H1 (cell line): Measurements from ENCODE around the gene CYP27B1. TPM values are rescaled to one million over a fixed set of nuclear protein-coding genes. Genes with fewer than 3 reads are reported as not detected.
A peak's percentile ranks its signal among the peaks of the same experiment; 100 is the strongest.

Source experiments
- CTCF ChIA-PET: fragments of 300-600 bp; sonication (Branson Sonifier 250); formaldehyde crosslinking; loops from one replicate; lab custom pipeline; 2021; ENCODE audit not compliant: partially characterized antibody; lab: Charles Lee
- POLR2A ChIA-PET: fragments of 300-600 bp; sonication (Branson Sonifier 250); formaldehyde crosslinking; loops from one replicate; lab custom pipeline; 2021; ENCODE audit warnings: inconsistent platforms; ENCODE audit not compliant: partially characterized antibody; lab: Charles Lee
- DNase-seq, 2 experiments: peaks; one replicate each; pipeline versions ENCODE4 v3.0.0 to v3.0.0-alpha.2; 2010 to 2022; ENCODE audit warnings: low spot score in 2 of 2, low read depth in 1 of 2, mixed read lengths in 1 of 2
- FAIRE-seq: peaks from 2 replicates; lab custom pipeline; 2011; peaks lifted over from hg19 to GRCh38; lab: Jason Lieb, UNC
- H2AFZ ChIP-seq: 2 replicates; pipeline ENCODE4 v1.8.1; 2012; ENCODE audit warnings: low read length, inconsistent platforms
- H2AK5ac ChIP-seq: 2 replicates; pipeline ENCODE4 v1.6.1; 2013; ENCODE audit warnings: low read depth, low read length
- H2BK120ac ChIP-seq: replicated peaks from 2 replicates; pipeline ENCODE3; 2013; ENCODE audit warnings: low read depth, low read length, inconsistent platforms
- H2BK12ac ChIP-seq: 2 replicates; pipeline ENCODE4 v1.6.1; 2013; ENCODE audit warnings: low read depth, low read length
- H2BK15ac ChIP-seq: 2 replicates; pipeline ENCODE4 v1.6.1; 2013; ENCODE audit warnings: low read length
- H2BK20ac ChIP-seq: 2 replicates; pipeline ENCODE4 v1.6.1; 2013; ENCODE audit warnings: low read length
- H2BK5ac ChIP-seq: 2 replicates; pipeline ENCODE4 v1.6.1; 2013; ENCODE audit warnings: low read depth, low read length
- H3K14ac ChIP-seq: 2 replicates; pipeline ENCODE4 v1.6.1; 2013; ENCODE audit warnings: inconsistent platforms; ENCODE audit not compliant: insufficient read length
- H3K18ac ChIP-seq: 2 replicates; pipeline ENCODE4 v1.6.1; 2013; ENCODE audit warnings: low read length; ENCODE audit errors: extremely low read depth
- H3K23ac ChIP-seq: 2 replicates; pipeline ENCODE4 v1.6.1; 2013; ENCODE audit warnings: inconsistent platforms; ENCODE audit not compliant: insufficient read length
- H3K23me2 ChIP-seq: 2 replicates; pipeline ENCODE4 v1.6.1; 2013; ENCODE audit warnings: low read depth, low read length
- H3K27ac ChIP-seq: 2 replicates; pipeline ENCODE4 v1.6.1; 2011; ENCODE audit warnings: low read depth, low read length, inconsistent platforms
- H3K27me3 ChIP-seq, 4 experiments: replicated peaks in 1 of 4; 1 replicate in 1 of 4; 2 replicates in 3 of 4; pipeline versions ENCODE4 v1.6.1 to v1.8.1; 2011 to 2013; ENCODE audit warnings: low read length in 3 of 4, mild to moderate bottlenecking in 3 of 4, inconsistent platforms in 2 of 4, mixed read lengths in 2 of 4, moderate library complexity in 1 of 4; ENCODE audit not compliant: control insufficient read depth in 3 of 4, insufficient read depth in 3 of 4; ENCODE audit errors: extremely low read depth in 1 of 4
- H3K36me3 ChIP-seq, 4 experiments: 2 replicates each; pipeline versions ENCODE4 v1.6.1 to v1.8.1; 2011 to 2013; ENCODE audit warnings: mild to moderate bottlenecking in 4 of 4, low read length in 3 of 4, moderate library complexity in 2 of 4, control low read depth in 1 of 4, inconsistent platforms in 1 of 4; ENCODE audit not compliant: insufficient read depth in 4 of 4, control insufficient read depth in 2 of 4
- H3K4ac ChIP-seq: replicated peaks from 2 replicates; pipeline ENCODE3; 2013; ENCODE audit warnings: low read length, low read depth, mixed read lengths, inconsistent platforms; ENCODE audit not compliant: insufficient read length
- H3K4me1 ChIP-seq, 4 experiments: replicated peaks in 1 of 4; 1 replicate in 1 of 4; 2 replicates in 3 of 4; pipeline versions ENCODE4 v1.6.1 to v1.8.1; 2011 to 2013; ENCODE audit warnings: low read length in 3 of 4, inconsistent platforms in 2 of 4, mixed read lengths in 1 of 4; ENCODE audit not compliant: insufficient read depth in 4 of 4, control insufficient read depth in 3 of 4
- H3K4me2 ChIP-seq, 2 experiments: 2 replicates each; pipeline versions ENCODE4 v1.6.1 to v1.8.1; 2011 to 2013; ENCODE audit warnings: low read depth in 2 of 2, low read length in 2 of 2, control low read depth in 1 of 2, inconsistent platforms in 1 of 2, mild to moderate bottlenecking in 1 of 2; ENCODE audit not compliant: insufficient read depth in 1 of 2
- H3K4me3 ChIP-seq, 4 experiments: fragments of 200-600, 300-600 bp in 1 of 4; sonication (generic), shearing (Covaris generic), sonication (Bioruptor Twin) in 1 of 4; 2 replicates each; pipeline versions ENCODE4 v1.5.1 to v1.8.1; 2011 to 2016; ENCODE audit warnings: low read length in 4 of 4, low read depth in 3 of 4, control low read depth in 2 of 4, inconsistent platforms in 2 of 4, mild to moderate bottlenecking in 2 of 4, mixed read lengths in 1 of 4, moderate library complexity in 1 of 4; ENCODE audit not compliant: insufficient read depth in 2 of 4; ENCODE audit errors: extremely low read depth in 1 of 4
- H3K56ac ChIP-seq: replicated peaks from 2 replicates; pipeline ENCODE3; 2013; ENCODE audit warnings: low read depth, mild to moderate bottlenecking, mixed read lengths, low read length, inconsistent platforms; ENCODE audit not compliant: insufficient read length
- H3K79me1 ChIP-seq: 2 replicates; pipeline ENCODE4 v1.6.1; 2013; ENCODE audit warnings: low read depth, low read length, control low read depth
- H3K79me2 ChIP-seq, 2 experiments: 2 replicates each; pipeline versions ENCODE4 v1.6.1 to v1.8.1; 2012 to 2013; ENCODE audit warnings: low read length in 2 of 2, mild to moderate bottlenecking in 2 of 2, inconsistent platforms in 1 of 2; ENCODE audit not compliant: insufficient read depth in 2 of 2, control insufficient read depth in 1 of 2
- H3K9ac ChIP-seq, 4 experiments: replicated peaks in 1 of 4; 1 replicate in 1 of 4; 2 replicates in 3 of 4; pipeline versions ENCODE4 v1.6.1 to v1.8.1; 2011 to 2013; ENCODE audit warnings: low read depth in 3 of 4, low read length in 3 of 4, control low read depth in 2 of 4, mild to moderate bottlenecking in 2 of 4, moderate library complexity in 2 of 4, inconsistent platforms in 1 of 4; ENCODE audit errors: extremely low read depth in 1 of 4
- H3K9me3 ChIP-seq, 2 experiments: 2 replicates each; pipeline versions ENCODE4 v1.6.1 to v1.8.1; 2012 to 2013; ENCODE audit warnings: mild to moderate bottlenecking in 2 of 2, moderate library complexity in 2 of 2, control low read depth in 1 of 2, inconsistent platforms in 1 of 2, low read depth in 1 of 2, low read length in 1 of 2, mixed read lengths in 1 of 2; ENCODE audit not compliant: insufficient read depth in 2 of 2
- H4K20me1 ChIP-seq, 2 experiments: replicated peaks in 1 of 2; 2 replicates each; pipeline versions ENCODE3 to v1.8.1; 2011 to 2013; ENCODE audit warnings: inconsistent platforms in 2 of 2, low read length in 2 of 2, mild to moderate bottlenecking in 1 of 2; ENCODE audit not compliant: insufficient read depth in 2 of 2, control insufficient read depth in 1 of 2
- H4K5ac ChIP-seq: 2 replicates; pipeline ENCODE4 v1.6.1; 2013; ENCODE audit warnings: low read length, low read depth, mixed read lengths, inconsistent platforms; ENCODE audit not compliant: insufficient read length
- H4K8ac ChIP-seq: 2 replicates; pipeline ENCODE4 v1.8.0; 2013; ENCODE audit warnings: mild to moderate bottlenecking, moderate library complexity, low read length, inconsistent platforms; ENCODE audit not compliant: insufficient read depth; ENCODE audit errors: extremely low read depth
- H4K91ac ChIP-seq: replicated peaks from 2 replicates; pipeline ENCODE3; 2013; ENCODE audit warnings: low read length, mixed read lengths, inconsistent platforms; ENCODE audit not compliant: insufficient read length
- CTBP2 ChIP-seq: IDR thresholded peaks from 2 replicates; pipeline ENCODE4 v1.7.0; 2011; ENCODE audit warnings: borderline replicate concordance, mild to moderate bottlenecking, moderate library complexity, mixed read lengths, low read length; ENCODE audit not compliant: insufficient read depth, insufficient read length
- EP300 ChIP-seq, 2 experiments: IDR thresholded peaks; 1 replicate in 1 of 2; 2 replicates in 1 of 2; pipeline ENCODE4 v1.6.1; 2011 to 2012; ENCODE audit warnings: low read depth in 2 of 2, low read length in 2 of 2, mild to moderate bottlenecking in 2 of 2, borderline replicate concordance in 1 of 2, inconsistent platforms in 1 of 2, moderate library complexity in 1 of 2
- EZH2 ChIP-seq: fragments of 200-600 bp; sonication (generic); IDR thresholded peaks from 2 replicates; pipeline ENCODE4 v1.7.1; 2012; ENCODE audit warnings: low read depth, mild to moderate bottlenecking, moderate library complexity, low read length, inconsistent platforms; ENCODE audit not compliant: severe bottlenecking
- KDM4A ChIP-seq: IDR thresholded peaks from one replicate; pipeline ENCODE4 v1.7.1; 2012; ENCODE audit warnings: low read depth, mild to moderate bottlenecking, moderate library complexity, low read length, inconsistent platforms; ENCODE audit not compliant: severe bottlenecking
- RNF2 ChIP-seq: fragments of 200-900, 300-1000 bp; sonication (generic); IDR thresholded peaks from 2 replicates; pipeline ENCODE4 v1.7.1; 2016; ENCODE audit warnings: borderline replicate concordance, low read depth, mild to moderate bottlenecking, antibody characterized with exemption, low read length; ENCODE audit not compliant: poor library complexity, severe bottlenecking; ENCODE audit errors: missing control alignments
- SIN3A ChIP-seq, 2 experiments: IDR thresholded peaks in 1 of 2; conservative IDR thresholded peaks in 1 of 2; 2 replicates each; pipeline ENCODE4 v1.6.1; 2011 to 2012; ENCODE audit warnings: low read length in 2 of 2, improper control_type of control experiment in 1 of 2, low read depth in 1 of 2, mild to moderate bottlenecking in 1 of 2
- SUZ12 ChIP-seq: fragments of 200-600 bp; sonication (generic); IDR thresholded peaks from 2 replicates; pipeline ENCODE4 v1.6.1; 2012; ENCODE audit warnings: mild to moderate bottlenecking, inconsistent platforms, low read length, moderate library complexity, mixed read lengths
- WGBS, 2 experiments: shearing (Covaris generic) in 1 of 2; methylation state at CpG; one replicate each; pipeline versions ENCODE4 v1.1.6 to v1.1.7; 2013 to 2015; ENCODE audit warnings: low lambda C conversion rate in 2 of 2, mixed read lengths in 2 of 2, inconsistent platforms in 1 of 2, low coverage in 1 of 2, missing lambda C conversion rate in 1 of 2; ENCODE audit not compliant: insufficient replicate concordance in 2 of 2, insufficient coverage in 1 of 2, insufficient read length in 1 of 2; ENCODE audit errors: extremely low coverage in 1 of 2, missing lambda C conversion rate in 1 of 2; 5-methylcytosine and 5-hydroxymethylcytosine counted together
- polyA plus RNA-seq, 7 experiments: library from polyadenylated mRNA; depleted of rRNA in 3 of 7; stranded (reverse) in 5 of 7; unstranded in 2 of 7; fragments of >200 nt in 5 of 7; fragments of 200-250 nt in 2 of 7; gene quantifications; 1 replicate in 5 of 7; 2 replicates in 1 of 7; 4 replicates in 1 of 7; pipeline versions ENCODE4 v1.2.1 to v1.2.3, GENCODE V29; 2011 to 2013; ENCODE audit warnings: missing spikeins in 2 of 7, mixed read lengths in 2 of 7
- total RNA-seq: library from RNA; stranded (reverse); fragmentation: NEBNext Ultra II Directional; extraction: Animal tissue kit (Norgen Biotek cat#: 25700); gene quantifications from 2 replicates; pipeline ENCODE4 v1.2.1, GENCODE V29; 2021

CYP27B1 gene
- total and polyA plus RNA-seq, 2 of the 8 experiments (the other 6 are each of a cell fraction or from before 2014, with no cell fraction given) = 2.9 to 3.3 TPM

DNA sequence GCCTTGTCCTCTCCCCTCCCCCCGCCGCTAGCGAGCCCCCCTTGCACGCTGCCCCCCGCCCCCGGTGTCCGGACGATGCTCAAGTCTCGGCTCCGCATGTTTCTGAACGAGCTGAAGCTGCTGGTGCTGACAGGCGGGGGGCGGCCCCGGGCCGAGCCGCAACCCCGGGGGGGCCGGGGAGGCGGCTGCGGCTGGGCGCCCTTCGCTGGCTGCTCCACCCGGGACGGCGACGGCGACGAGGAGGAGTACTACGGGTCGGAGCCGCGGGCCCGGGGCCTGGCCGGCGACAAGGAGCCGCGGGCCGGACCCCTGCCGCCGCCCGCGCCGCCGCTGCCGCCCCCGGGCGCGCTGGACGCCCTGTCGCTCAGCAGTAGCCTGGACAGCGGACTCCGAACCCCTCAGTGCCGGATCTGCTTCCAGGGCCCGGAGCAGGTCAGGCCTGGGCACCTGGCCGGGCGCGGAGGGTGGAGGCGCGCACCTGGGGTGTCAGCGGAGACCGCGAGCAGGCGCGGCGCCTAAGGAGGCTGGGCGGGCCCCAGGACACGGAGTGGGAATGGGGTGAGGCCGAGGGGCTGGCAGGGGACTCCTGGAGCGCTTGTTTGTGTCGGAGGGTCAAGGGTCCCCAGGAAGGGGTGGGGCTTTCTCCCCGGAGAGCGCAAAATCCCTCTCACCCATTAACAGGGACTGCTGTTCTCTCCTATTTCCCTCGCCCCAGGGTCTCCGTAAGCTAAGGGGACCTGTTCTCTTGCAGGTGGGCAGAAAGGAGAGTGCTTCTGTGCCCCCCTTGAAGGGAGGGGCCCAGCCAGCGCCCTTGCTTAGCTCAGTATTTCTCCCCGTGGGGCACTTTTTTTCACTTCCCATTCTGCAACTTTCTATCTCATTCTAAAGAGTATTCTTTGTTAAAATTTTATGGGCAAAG is 11.2 kb downstream of the CYP27B1 start:
- no peaks in the 10 kb centered on the region for H3K9me3 ChIP-seq
- H3K36me3 ChIP-seq = peaks cover 0 to 4% (median 3%) of the 10 kb centered on the region in 4 experiments; a peak in 5 of 8 replicates
- H2BK12ac ChIP-seq = no peak overlapping the region
- H3K23me2 ChIP-seq = peaks cover 18% of the 10 kb centered on the region
- H3K79me2 ChIP-seq = peaks cover 9 to 13% of the 10 kb centered on the region in 2 experiments
- H3K27ac ChIP-seq = no peak overlapping the region
- H4K20me1 ChIP-seq = peaks cover 3 to 15% of the 10 kb centered on the region in 2 experiments
- H2BK120ac ChIP-seq = no peak overlapping the region
- DNase-seq = peak in 1 of 2 experiments; percentile 67
- H4K5ac ChIP-seq = no peak overlapping the region
- peak overlapping the region; percentile 82 to 99 for H3K4me2 ChIP-seq
- ChIA-PET CTCF (interaction anchor here (0.9 to 2.2 kb wide), 21 partner anchors 9 to 186 kb away, joined by 3 to 40 read pairs (median 5); partner anchors contain the start of genes ATP23, B4GALNT1, CYP27B1 and EEF1AKMT3), POLR2A (interaction anchor here (1.0 to 3.3 kb wide), 8 partner anchors 7 to 235 kb away, joined by 3 to 25 read pairs (median 5); partner anchors contain the start of genes CYP27B1, DDIT3, EEF1AKMT3 and METTL1)
- H2BK15ac ChIP-seq = no peak overlapping the region
- peaks cover 10% of the 10 kb centered on the region; the same call in 1 of the 2 replicates for H3K79me1 ChIP-seq
- no peak overlapping the region for H4K91ac ChIP-seq
- H3K14ac ChIP-seq = no peak overlapping the region
- H3K27me3 ChIP-seq = peaks cover 8 to 33% (median 26%) of the 10 kb centered on the region in 4 experiments
- H3K4me3 ChIP-seq = peak overlapping the region; percentile 29 to 96 (median 59)
- WGBS, 2 experiments = 1% methylated on average over 28 of the region's 76 CpGs; no CpG with 5 or more reads in 1 of the 2 experiments
- H2BK20ac ChIP-seq = no peak overlapping the region
- no peak overlapping the region for H2BK5ac ChIP-seq
- H3K4me1 ChIP-seq = peaks cover 3 to 26% (median 7%) of the 10 kb centered on the region in 4 experiments; a peak in 6 of 7 replicates
- no peak overlapping the region for H3K23ac ChIP-seq
- no peak overlapping the region for H3K4ac ChIP-seq
- H3K56ac ChIP-seq = no peak overlapping the region
- H3K9ac ChIP-seq = no peak overlapping the region
- H4K8ac ChIP-seq = no peak overlapping the region
- FAIRE-seq = no peak
- H2AFZ ChIP-seq = no peak overlapping the region
- TF ChIP-seq SIN3A (conservative IDR thresholded peaks at IDR 0.05 in 1 of 2, IDR thresholded peaks at IDR 0.05 in 1 of 2; ENCODE audit: low read depth in 1 of 2, low read length in 2 of 2) (0 out of 4 replicates have a peak, but pooled peaks of 1 of the 2 experiments have one; percentile 51), CTBP2 (no peak), KDM4A (peak; percentile 32), SUZ12 (peak; percentile 78), RNF2 (peak; percentile 48), EZH2 (peak; percentile 69), EP300 (IDR thresholded peaks at IDR 0.05; ENCODE audit: borderline replicate concordance in 1 of 2, low read depth in 2 of 2, low read length in 2 of 2) (no peak)
- H3K18ac ChIP-seq = no peak overlapping the region; the same call in 1 of the 2 replicates
- no peak overlapping the region for H2AK5ac ChIP-seq
